Left colon (tissue), 2 donors: ENCODE data around the gene MYRIP. TPM values are rescaled to one million over a fixed set of nuclear protein-coding genes. Genes with fewer than 3 reads are reported as not detected.
A peak's percentile ranks its signal among the peaks of the same experiment; 100 is the strongest.

ENCODE experiments used
- ATAC-seq: fragments of 200-7000 bp; cut with Tn5 transposase; one replicate; pipeline ENCODE4 v1.9.1; 2020; ENCODE audit warnings: mild to moderate bottlenecking, moderate library complexity
- DNase-seq, 2 donors: peaks; one replicate each; pipeline ENCODE4 v3.0.0-alpha.2; 2020
- intact Hi-C, 2 donors: fragments of 100-400 bp; cut with DNase I in 1 of 2; cut with micrococcal nuclease in 1 of 2; formaldehyde crosslinking; loops; one replicate each; pipeline versions ENCODE4 v1.11.2 to v1.14.0; 2022; cut with DNase I, micrococcal nuclease
- total RNA-seq, 2 donors: library from RNA; stranded (reverse); fragmentation: NEBNext Ultra II Directional; extraction: Animal tissue kit (Norgen Biotek cat#: 25700); gene quantifications; one replicate each; pipeline ENCODE4 v1.2.1, GENCODE V29; 2021
- donor health status: DM: no; HTN: no; CAD: no.
- donor health status: DM: yes; HTN: yes; CAD: no.

Gene MYRIP
- total RNA-seq, 2 donors from 2014 or later = 8.9 to 9.1 TPM

- ATAC-seq = no peak
- intact Hi-C loops = no loop called here
- DNase-seq = no peak
These were observed 127.4 kb downstream of the MYRIP start for GRCh38 chr3:39936848-39937247.

GRCh38 chr3:39937315-39937714 lies 127.9 kb downstream of the MYRIP start:
- intact Hi-C loops = no loop called here
- ATAC-seq (no peak), DNase-seq (no peak)

GRCh38 chr3:39937874-39938273 lies 128.5 kb downstream of the MYRIP start:
- ATAC-seq (peak; percentile 42), DNase-seq (no peak)
- intact Hi-C loops = no loop called here

GRCh38 chr3:39941931-39942330 lies 132.5 kb downstream of the MYRIP start:
- peak; percentile 48 to 58 for DNase-seq
- intact Hi-C loops = no loop called here
- ATAC-seq = peak; percentile 97

- no peak for ATAC-seq
- intact Hi-C loops = no loop called here
- no peak for DNase-seq
These were observed 151.2 kb downstream of the MYRIP start for GRCh38 chr3:39960515-39961191.

GRCh38 chr3:39961230-39961629 lies 151.8 kb downstream of the MYRIP start:
- ATAC-seq = no peak
- intact Hi-C loops = no loop called here
- DNase-seq = no peak

GRCh38 chr3:39962581-39962980 lies 153.2 kb downstream of the MYRIP start:
- no peak for DNase-seq
- no peak for ATAC-seq
- intact Hi-C loops = no loop called here

- no peak for DNase-seq
- ATAC-seq = no peak
- intact Hi-C loops = no loop called here
These were observed 156.1 kb downstream of the MYRIP start for GRCh38 chr3:39965461-39965860.

GRCh38 chr3:39965997-39966396 lies 156.6 kb downstream of the MYRIP start:
- intact Hi-C loops = no loop called here
- ATAC-seq (no peak), DNase-seq (no peak)

- DNase-seq (no peak), ATAC-seq (no peak)
- intact Hi-C loops = no loop called here
These were observed 161.6 kb downstream of the MYRIP start for GRCh38 chr3:39970982-39971381.

- ATAC-seq (no peak), DNase-seq (no peak)
- intact Hi-C loops = no loop called here
These were observed 162.2 kb downstream of the MYRIP start for GRCh38 chr3:39971559-39972031.

- no peak for DNase-seq
- intact Hi-C loops = no loop called here
- ATAC-seq = no peak
These were observed 163.1 kb downstream of the MYRIP start for GRCh38 chr3:39972508-39972907.

GRCh38 chr3:39977058-39977794 lies 167.8 kb downstream of the MYRIP start:
- ATAC-seq (no peak), DNase-seq (no peak)
- intact Hi-C loops = no loop called here

GRCh38 chr3:39978308-39978707 lies 168.9 kb downstream of the MYRIP start:
- ATAC-seq (peak; percentile 57), DNase-seq (no peak)
- intact Hi-C loops = no loop called here

GRCh38 chr3:39980058-39980457 lies 170.6 kb downstream of the MYRIP start:
- DNase-seq = no peak
- no peak for ATAC-seq
- intact Hi-C loops = no loop called here

- intact Hi-C loops = no loop called here
- DNase-seq = no peak
- no peak for ATAC-seq
These were observed 171.4 kb downstream of the MYRIP start for GRCh38 chr3:39980781-39981180.

GRCh38 chr3:39981547-39982184 lies 172.3 kb downstream of the MYRIP start:
- DNase-seq (no peak), ATAC-seq (peak; percentile 45)
- intact Hi-C loops = no loop called here

- intact Hi-C loops = no loop called here
- ATAC-seq = no peak
- DNase-seq = no peak
These were observed 173.4 kb downstream of the MYRIP start for GRCh38 chr3:39982665-39983357.

- intact Hi-C loops = no loop called here
- DNase-seq = no peak
- no peak for ATAC-seq
These were observed 180.3 kb downstream of the MYRIP start for GRCh38 chr3:39989746-39990145.
